Kidney (tissue), 14 donors: Measurements from ENCODE around the gene MAN1A2. TPM values are rescaled to one million over a fixed set of nuclear protein-coding genes. Genes with fewer than 3 reads are reported as not detected.
A peak's percentile ranks its signal among the peaks of the same experiment; 100 is the strongest.

Experiments used
- DNase-seq, 5 donors: peaks; one replicate each; pipeline ENCODE4 v3.0.0-alpha.2; 2013 to 2020
- FAIRE-seq: peaks from 2 replicates; lab custom pipeline; 2012; peaks lifted over from hg19 to GRCh38; lab: Jason Lieb, UNC
- H3K27ac ChIP-seq, 2 donors: one replicate each; pipeline ENCODE4 v1.7.0; 2013; ENCODE audit warnings: low read depth in 2 of 2, low read length in 2 of 2, inconsistent platforms in 1 of 2
- H3K27me3 ChIP-seq: one replicate; pipeline ENCODE4 v1.7.1; 2013; ENCODE audit warnings: low read length, inconsistent platforms; ENCODE audit not compliant: control insufficient read depth, insufficient read depth
- H3K36me3 ChIP-seq, 3 donors: one replicate each; pipeline versions ENCODE4 v1.7.0 to v1.7.1; 2013; ENCODE audit warnings: low read length in 3 of 3, control low read depth in 1 of 3, inconsistent platforms in 1 of 3; ENCODE audit not compliant: insufficient read depth in 3 of 3, control insufficient read depth in 2 of 3
- H3K4me1 ChIP-seq, 3 donors: one replicate each; pipeline versions ENCODE4 v1.7.0 to v1.7.1; 2013; ENCODE audit warnings: low read length in 3 of 3, inconsistent platforms in 1 of 3, low read depth in 1 of 3; ENCODE audit not compliant: control insufficient read depth in 2 of 3, insufficient read depth in 2 of 3
- H3K4me3 ChIP-seq, 3 donors: one replicate each; pipeline versions ENCODE4 v1.7.0 to v1.8.1; 2013; ENCODE audit warnings: low read length in 3 of 3, control low read depth in 1 of 3, inconsistent platforms in 1 of 3
- H3K9ac ChIP-seq, 3 donors: one replicate each; pipeline versions ENCODE4 v1.7.0 to v1.7.1; 2013; ENCODE audit warnings: low read length in 3 of 3, control low read depth in 1 of 3, inconsistent platforms in 1 of 3
- H3K9me3 ChIP-seq, 3 donors: one replicate each; pipeline versions ENCODE4 v1.7.0 to v1.7.1; 2013; ENCODE audit warnings: low read length in 3 of 3, control low read depth in 1 of 3, inconsistent platforms in 1 of 3; ENCODE audit not compliant: control insufficient read depth in 2 of 3, insufficient read depth in 1 of 3
- intact Hi-C: fragments of 100-400 bp; cut with DNase I; formaldehyde crosslinking; loops from one replicate; pipeline ENCODE4 v1.11.1; 2022
- polyA plus RNA-seq: library from polyadenylated mRNA; stranded (reverse); fragments of 350-450 nt; fragmentation: Illumina TruSeq; extraction: RNeasy Lipid Tissue Mini Kit (QIAGEN cat#74804); gene quantifications from one replicate; pipeline ENCODE4 v1.2.3, GENCODE V29; 2014; ENCODE audit warnings: low read depth, low replicate concordance; ENCODE audit not compliant: insufficient read depth
- total RNA-seq: library from RNA; stranded (reverse); fragmentation: NEBNext Ultra II Directional; extraction: Animal tissue kit (Norgen Biotek cat#: 25700); gene quantifications from one replicate; pipeline ENCODE4 v1.2.1, GENCODE V29; 2021
- TF ChIP-seq, protein P1 (sequence below): IDR thresholded peaks from 3 replicates; pipeline ENCODE4 v1.5.1; 2012; ENCODE audit warnings: mild to moderate bottlenecking, moderate library complexity, borderline replicate concordance; ENCODE audit not compliant: insufficient read depth; ENCODE audit errors: extremely low read depth
- donor health status: control.
- donor health status: control.
- donor health status: control.
- donor health status: control.
- donor health status: control.
- donor health status: DM: yes; HTN: yes; CAD: no.
- donor health status: Normal renal cell carcinoma (clear cell type).

Gene MAN1A2
- total and polyA plus RNA-seq, 2 donors from 2014 or later, result 8.0 to 54.4 TPM

DNA sequence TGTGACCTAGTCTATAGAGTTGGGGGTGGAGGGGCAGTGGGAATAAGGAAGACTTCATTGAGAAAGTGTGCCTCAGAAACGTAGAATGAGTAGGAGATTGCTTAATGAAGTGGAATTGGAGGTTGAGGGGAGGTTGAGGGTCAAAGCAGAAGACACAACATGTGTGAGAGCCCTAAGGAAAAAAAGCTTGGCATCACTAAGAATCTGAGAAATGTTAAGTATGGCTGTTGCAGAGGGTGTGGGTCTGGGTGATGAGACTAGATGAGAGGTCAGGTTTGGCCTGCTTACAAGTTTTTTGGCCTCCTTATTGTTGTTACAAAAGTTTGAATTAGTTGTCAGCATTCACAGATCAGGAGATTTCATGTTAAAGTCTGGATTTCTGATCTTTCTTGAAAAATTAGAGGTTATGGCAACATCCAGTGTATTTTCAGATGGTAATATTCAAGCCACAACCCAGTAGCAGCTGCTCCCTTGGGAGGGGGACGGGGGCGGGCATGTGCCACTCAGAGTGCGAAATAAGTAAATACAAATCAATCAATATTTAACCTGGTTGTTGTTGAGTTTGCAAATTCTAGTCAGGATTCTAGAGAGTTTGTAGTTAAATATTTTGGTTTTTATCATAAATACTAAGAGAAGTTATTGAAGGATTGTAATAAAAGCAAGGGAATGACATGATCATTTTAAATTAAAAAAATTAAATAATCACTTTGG, 4.3 kb downstream of the MAN1A2 start:
- FAIRE-seq (no peak), DNase-seq (no peak)
- TF ChIP-seq, protein P1, sequence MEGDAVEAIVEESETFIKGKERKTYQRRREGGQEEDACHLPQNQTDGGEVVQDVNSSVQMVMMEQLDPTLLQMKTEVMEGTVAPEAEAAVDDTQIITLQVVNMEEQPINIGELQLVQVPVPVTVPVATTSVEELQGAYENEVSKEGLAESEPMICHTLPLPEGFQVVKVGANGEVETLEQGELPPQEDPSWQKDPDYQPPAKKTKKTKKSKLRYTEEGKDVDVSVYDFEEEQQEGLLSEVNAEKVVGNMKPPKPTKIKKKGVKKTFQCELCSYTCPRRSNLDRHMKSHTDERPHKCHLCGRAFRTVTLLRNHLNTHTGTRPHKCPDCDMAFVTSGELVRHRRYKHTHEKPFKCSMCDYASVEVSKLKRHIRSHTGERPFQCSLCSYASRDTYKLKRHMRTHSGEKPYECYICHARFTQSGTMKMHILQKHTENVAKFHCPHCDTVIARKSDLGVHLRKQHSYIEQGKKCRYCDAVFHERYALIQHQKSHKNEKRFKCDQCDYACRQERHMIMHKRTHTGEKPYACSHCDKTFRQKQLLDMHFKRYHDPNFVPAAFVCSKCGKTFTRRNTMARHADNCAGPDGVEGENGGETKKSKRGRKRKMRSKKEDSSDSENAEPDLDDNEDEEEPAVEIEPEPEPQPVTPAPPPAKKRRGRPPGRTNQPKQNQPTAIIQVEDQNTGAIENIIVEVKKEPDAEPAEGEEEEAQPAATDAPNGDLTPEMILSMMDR, result no peak
- Histone ChIP-seq H3K4me3 (peak overlapping the region in 1 of 3 donors; percentile 35), H3K4me1 (peaks cover 0 to 4% (median 0%) of the 10 kb centered on the region in 3 donors), H3K27me3 (no peaks in the 10 kb centered on the region), H3K9me3 (no peaks in the 10 kb centered on the region), H3K36me3 (no peaks in the 10 kb centered on the region), H3K27ac (no peak overlapping the region), H3K9ac (no peak overlapping the region)
- intact Hi-C loops, result no loop called here

DNA sequence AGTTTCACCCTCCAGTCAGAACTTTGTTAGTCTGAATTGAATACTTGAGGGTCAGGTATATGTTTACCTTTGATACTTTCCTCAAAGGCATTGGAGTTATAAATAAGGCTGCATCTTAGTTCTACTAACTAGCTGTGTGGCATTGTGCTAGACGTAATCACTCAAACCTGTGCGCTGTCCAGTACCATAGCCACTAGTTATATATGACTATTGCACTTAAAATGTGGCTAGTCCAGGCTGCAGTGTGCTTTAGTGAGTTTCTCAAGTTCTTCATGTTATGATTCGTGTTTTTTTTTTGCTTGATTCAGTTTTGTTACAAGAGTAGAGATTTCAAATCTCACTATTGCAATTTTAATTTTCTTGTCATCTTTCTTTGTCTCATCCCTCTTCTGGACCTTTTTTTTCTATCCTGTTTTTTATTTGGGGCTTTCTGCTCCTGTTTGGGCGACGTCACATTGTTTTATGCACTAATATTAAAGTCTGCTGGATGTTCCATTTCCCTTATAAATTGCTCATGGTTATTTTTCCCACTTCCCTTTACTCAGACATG, 5.7 kb downstream of the MAN1A2 start:
- Histone ChIP-seq H3K9ac (no peak overlapping the region), H3K27me3 (no peaks in the 10 kb centered on the region), H3K9me3 (no peaks in the 10 kb centered on the region), H3K4me3 (no peak overlapping the region), H3K36me3 (no peaks in the 10 kb centered on the region), H3K27ac (no peak overlapping the region), H3K4me1 (peaks cover 0 to 4% (median 0%) of the 10 kb centered on the region in 3 donors)
- FAIRE-seq (no peak), DNase-seq (no peak)
- intact Hi-C loops, result no loop called here
- TF ChIP-seq, protein P1, result no peak

DNA sequence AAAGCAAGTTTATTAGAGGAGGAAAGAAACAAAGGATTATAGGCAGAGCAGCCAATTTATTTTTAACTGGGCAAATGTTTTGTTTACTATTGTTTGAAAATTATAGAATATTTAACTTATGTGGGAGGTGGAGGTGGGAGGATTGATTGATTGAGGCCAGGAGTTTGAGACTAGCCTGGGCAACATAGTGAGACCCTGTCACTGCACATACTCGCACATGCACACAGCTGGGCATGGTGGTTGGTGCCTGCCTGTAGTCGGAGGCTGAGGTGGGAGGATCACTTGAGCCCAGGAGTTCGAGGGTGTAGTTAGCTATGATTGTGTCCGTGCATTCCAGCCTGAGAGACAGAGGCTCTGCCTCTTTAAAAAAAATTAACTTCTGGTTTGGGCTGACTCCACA, 6.7 kb downstream of the MAN1A2 start:
- FAIRE-seq, result no peak
- H3K9ac ChIP-seq, result no peak overlapping the region
- TF ChIP-seq, protein P1, result no peak
- intact Hi-C loops, result no loop called here
- peaks cover 0 to 4% (median 0%) of the 10 kb centered on the region in 3 donors for H3K4me1 ChIP-seq
- no peaks in the 10 kb centered on the region for H3K27me3 ChIP-seq
- no peaks in the 10 kb centered on the region for H3K36me3 ChIP-seq
- no peak overlapping the region for H3K4me3 ChIP-seq
- no peaks in the 10 kb centered on the region for H3K9me3 ChIP-seq
- H3K27ac ChIP-seq, result no peak overlapping the region
- no peak for DNase-seq
